Stomach (tissue), 9 donors: ENCODE measurements around the gene MYH11. TPM values are rescaled to one million over a fixed set of nuclear protein-coding genes. Genes with fewer than 3 reads are reported as not detected.
"Not testable (repeated sequence)": the region's sequence is repeated elsewhere in the genome, so short reads cannot be mapped to it uniquely, and the experiment has no call there.

ENCODE experiments used
- DNase-seq, 2 donors: peaks; one replicate each; pipeline versions ENCODE4 v3.0.0 to v3.0.0-alpha.2; 2013 to 2019
- H3K27ac ChIP-seq, 5 donors: fragments of 200-600 bp in 4 of 5; sonication (generic) in 4 of 5; one replicate each; pipeline ENCODE4 v1.5.1; 2013 to 2019; ENCODE audit warnings: mild to moderate bottlenecking in 1 of 5, moderate library complexity in 1 of 5
- H3K27me3 ChIP-seq, 3 donors: fragments of 200-600 bp; sonication (generic); one replicate each; pipeline ENCODE4 v1.5.1; 2017 to 2019; ENCODE audit warnings: mixed run types in 1 of 3
- H3K36me3 ChIP-seq, 4 donors: fragments of 200-600 bp; sonication (generic); 1 replicate in 3 of 4; 2 replicates in 1 of 4; pipeline ENCODE4 v1.5.1; 2016 to 2019
- H3K4me1 ChIP-seq, 4 donors: fragments of 200-600 bp; sonication (generic); one replicate each; pipeline ENCODE4 v1.5.1; 2016 to 2019
- H3K4me3 ChIP-seq, 4 donors: fragments of 200-600 bp; sonication (generic) in 3 of 4; one replicate each; pipeline ENCODE4 v1.5.1; 2016 to 2019; ENCODE audit warnings: mild to moderate bottlenecking in 1 of 4
- H3K9me3 ChIP-seq, 4 donors: fragments of 200-600 bp; sonication (generic); one replicate each; pipeline ENCODE4 v1.5.1; 2016 to 2019
- EP300 ChIP-seq: sonication (generic); formaldehyde crosslinking; IDR thresholded peaks from one replicate; pipeline ENCODE4 v1.6.1; 2017; ENCODE audit warnings: antibody characterized with exemption
- POLR2A ChIP-seq, 4 donors: fragments of 450-650 bp; IDR thresholded peaks; one replicate each; pipeline ENCODE4 v1.6.1; 2016; ENCODE audit warnings: antibody characterized with exemption in 4 of 4, control low read depth in 2 of 4, mild to moderate bottlenecking in 1 of 4, moderate library complexity in 1 of 4
- POLR2AphosphoS5 ChIP-seq, 3 donors: sonication (generic); formaldehyde crosslinking; IDR thresholded peaks; one replicate each; pipeline ENCODE4 v1.6.1; 2016; ENCODE audit warnings: antibody characterized with exemption in 3 of 3
- WGBS, 5 donors: extraction: QIAGEN DNeasy Blood & Tissue Kit in 3 of 5; methylation state at CpG; one replicate each; pipeline versions ENCODE4 v1.1.5 to v1.1.7; 2013 to 2018; 5-methylcytosine and 5-hydroxymethylcytosine counted together
- intact Hi-C: fragments of 100-400 bp; cut with DNase I; formaldehyde crosslinking; loops from one replicate; pipeline ENCODE4 v1.15.1; 2023; ENCODE audit warnings: low total_unique reads
- polyA plus RNA-seq, 3 donors: library from polyadenylated mRNA; stranded (reverse); fragments of 200-250 nt; gene quantifications; one replicate each; pipeline ENCODE4 v1.2.3, GENCODE V29; 2013
- total RNA-seq, 5 donors: library from RNA; depleted of rRNA; stranded (reverse); fragments of >200 nt; gene quantifications; one replicate each; pipeline versions ENCODE4 v1.1.0 to v1.2.3, GENCODE V29; 2014 to 2016
- TF ChIP-seq, protein P1 (sequence below), 7 experiments: fragments of 450-650 bp in 4 of 7; fragments of 200-600 bp in 3 of 7; sonication (generic) in 3 of 7; IDR thresholded peaks; one replicate each; pipeline ENCODE4 v1.5.1; 2016 to 2019; ENCODE audit warnings: antibody characterized with exemption in 7 of 7, control low read depth in 2 of 7, mild to moderate bottlenecking in 1 of 7
- donor health status: healthy with polysubstance abuse.
- donor health status: Bipolar disorder and iron deficiency.
- donor health status: healthy.

Gene MYH11
- total and polyA plus RNA-seq, 8 donors = 33.8 to 3,048 (median 865) TPM

DNA sequence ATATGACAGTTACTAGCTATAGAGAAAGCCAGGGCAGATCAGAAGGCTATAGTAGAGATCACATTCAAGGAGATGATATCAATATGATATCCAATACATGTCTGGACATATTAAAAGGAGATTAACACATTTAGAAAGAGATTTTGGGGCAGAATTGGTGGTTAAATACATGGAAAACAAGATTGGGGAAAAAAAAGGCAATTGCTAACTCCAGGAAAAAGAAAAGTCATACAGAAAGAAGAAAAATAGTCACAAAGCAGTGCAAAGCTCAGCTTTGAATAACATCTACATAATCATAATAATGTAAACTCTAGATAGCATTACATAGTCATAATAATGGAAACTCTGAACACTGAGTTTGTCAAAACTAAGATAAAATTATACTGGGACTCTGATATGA is 40.6 kb downstream of the MYH11 start:
- intact Hi-C loops = no loop called here
- Histone ChIP-seq H3K4me1 (peaks cover 8 to 51% (median 14%) of the 10 kb centered on the region in 4 donors), H3K9me3 (peaks cover 0 to 10% (median 5%) of the 10 kb centered on the region in 4 donors), H3K27me3 (no peaks in the 10 kb centered on the region), H3K27ac (peak overlapping the region in 2 of 5 donors; percentile 24 to 72), H3K4me3 (no peak overlapping the region), H3K36me3 (peaks cover 0 to 12% (median 0%) of the 10 kb centered on the region in 4 donors)
- no peak for DNase-seq
- TF ChIP-seq POLR2AphosphoS5 (IDR thresholded peaks at IDR 0.05) = no peak
- TF ChIP-seq EP300 = no peak
- no peak for TF ChIP-seq POLR2A (IDR thresholded peaks at IDR 0.05)
- TF ChIP-seq, protein P1, sequence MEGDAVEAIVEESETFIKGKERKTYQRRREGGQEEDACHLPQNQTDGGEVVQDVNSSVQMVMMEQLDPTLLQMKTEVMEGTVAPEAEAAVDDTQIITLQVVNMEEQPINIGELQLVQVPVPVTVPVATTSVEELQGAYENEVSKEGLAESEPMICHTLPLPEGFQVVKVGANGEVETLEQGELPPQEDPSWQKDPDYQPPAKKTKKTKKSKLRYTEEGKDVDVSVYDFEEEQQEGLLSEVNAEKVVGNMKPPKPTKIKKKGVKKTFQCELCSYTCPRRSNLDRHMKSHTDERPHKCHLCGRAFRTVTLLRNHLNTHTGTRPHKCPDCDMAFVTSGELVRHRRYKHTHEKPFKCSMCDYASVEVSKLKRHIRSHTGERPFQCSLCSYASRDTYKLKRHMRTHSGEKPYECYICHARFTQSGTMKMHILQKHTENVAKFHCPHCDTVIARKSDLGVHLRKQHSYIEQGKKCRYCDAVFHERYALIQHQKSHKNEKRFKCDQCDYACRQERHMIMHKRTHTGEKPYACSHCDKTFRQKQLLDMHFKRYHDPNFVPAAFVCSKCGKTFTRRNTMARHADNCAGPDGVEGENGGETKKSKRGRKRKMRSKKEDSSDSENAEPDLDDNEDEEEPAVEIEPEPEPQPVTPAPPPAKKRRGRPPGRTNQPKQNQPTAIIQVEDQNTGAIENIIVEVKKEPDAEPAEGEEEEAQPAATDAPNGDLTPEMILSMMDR (IDR thresholded peaks at IDR 0.05) = no peak

DNA sequence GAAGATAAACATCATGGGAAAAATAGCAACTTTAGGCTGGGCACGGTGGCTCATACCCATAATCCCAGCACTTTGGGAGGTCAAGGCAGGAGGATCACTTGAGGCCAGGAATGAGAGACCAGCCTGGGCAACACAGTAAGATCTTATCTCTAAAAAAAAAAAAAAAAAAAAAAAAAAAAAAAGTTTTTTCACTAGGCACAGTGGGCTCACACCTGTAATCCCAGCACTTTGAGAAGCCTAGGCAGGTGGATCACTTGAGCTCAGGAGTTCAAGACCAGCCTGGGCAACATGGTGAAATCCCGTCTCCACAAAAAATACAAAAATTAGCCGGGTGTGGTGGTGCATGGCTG is 44.5 kb downstream of the MYH11 start:
- DNase-seq, intact Hi-C loops, H3K36me3 ChIP-seq, H3K4me3 ChIP-seq, H3K9me3 ChIP-seq, H3K27me3 ChIP-seq: not testable (repeated sequence)
- Histone ChIP-seq H3K27ac (peak overlapping the region in 3 of 5 donors; percentile 29 to 85 (median 73)), H3K4me1 (peaks cover 10 to 68% (median 36%) of the 10 kb centered on the region in 4 donors)
- WGBS, 5 donors = 41 to 69% (median 63%) methylated on average over 3 of the region's 3 CpGs

DNA sequence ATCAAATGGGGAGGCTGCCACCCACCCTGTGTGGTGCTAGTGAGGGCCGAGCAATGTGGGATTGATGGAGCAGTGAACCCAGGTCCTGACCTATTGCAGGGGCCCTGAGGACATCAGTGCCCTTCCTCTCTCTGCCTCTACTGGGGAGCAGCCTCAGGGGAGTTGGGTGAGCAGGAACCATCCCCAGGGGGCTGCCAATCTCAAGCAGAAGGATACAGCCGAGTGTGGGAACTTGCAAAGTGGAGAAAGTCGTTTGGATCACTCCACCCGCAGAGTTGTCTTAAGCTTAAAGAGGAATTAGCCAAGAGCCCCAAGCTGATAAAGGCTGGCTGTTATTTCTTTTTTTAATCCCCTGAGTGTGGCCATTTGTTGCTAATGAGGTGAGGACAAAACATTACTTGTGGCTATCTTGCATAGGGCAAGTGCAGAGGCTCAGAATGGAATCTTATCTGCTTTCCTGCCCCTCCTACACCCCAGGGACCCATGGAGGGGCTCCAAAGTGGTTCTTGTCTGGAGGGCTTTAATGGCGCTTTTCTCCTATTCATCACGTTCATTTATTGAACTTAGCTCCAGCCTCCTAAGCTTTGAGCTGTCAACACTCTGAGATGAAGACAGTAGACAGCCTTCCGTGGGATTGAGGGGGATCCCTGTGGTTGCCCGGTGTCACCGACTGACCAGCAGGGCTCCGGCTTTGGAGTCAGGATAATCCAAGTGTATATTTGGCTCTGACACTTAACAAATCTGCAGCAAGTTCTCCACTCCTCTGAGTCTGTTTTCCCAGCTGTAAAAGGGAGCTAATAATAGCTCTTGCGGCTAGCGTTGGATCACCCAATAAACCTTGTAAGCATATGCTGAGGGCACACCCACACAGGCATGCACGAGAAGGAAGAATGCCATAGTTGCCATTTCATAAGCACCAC is 45.1 kb downstream of the MYH11 start:
- Histone ChIP-seq H3K27ac (peak overlapping the region in 4 of 5 donors; percentile 61 to 85 (median 73)), H3K36me3 (no peaks in the 10 kb centered on the region), H3K4me1 (peaks cover 10 to 65% (median 39%) of the 10 kb centered on the region in 4 donors), H3K27me3 (peaks cover 0 to 6% (median 0%) of the 10 kb centered on the region in 3 donors), H3K4me3 (no peak overlapping the region), H3K9me3 (peaks cover 0 to 10% (median 3%) of the 10 kb centered on the region in 4 donors)
- DNase-seq = peak; percentile 44 to 63
- TF ChIP-seq POLR2AphosphoS5 (IDR thresholded peaks at IDR 0.05) = peak in 2 of 3 donors; percentile 62 to 87
- TF ChIP-seq EP300 = no peak
- 11 to 29% (median 23%) methylated on average over 12 to 13 of the region's 13 CpGs for WGBS, 5 donors
- intact Hi-C loops = no loop called here

DNA sequence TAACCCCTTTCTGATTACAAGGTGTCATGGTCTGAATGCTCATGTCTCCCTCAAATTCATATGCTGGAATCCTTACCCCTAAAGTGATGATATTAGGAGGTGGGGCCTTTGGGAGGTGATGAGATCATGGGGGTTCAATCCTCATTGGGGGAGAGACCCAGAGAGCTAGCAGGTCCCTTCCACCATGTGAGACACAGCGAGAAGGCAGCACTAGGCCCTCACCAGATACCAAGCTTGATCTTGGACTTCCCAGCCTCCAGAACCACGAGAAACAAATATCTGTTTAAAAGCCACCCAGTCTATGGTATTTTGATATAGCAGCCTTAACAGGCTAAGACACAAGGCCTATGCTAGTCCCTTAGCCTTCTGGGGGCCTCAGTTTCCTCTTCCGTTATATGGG is 45.9 kb downstream of the MYH11 start:
- H3K27ac ChIP-seq = peak overlapping the region in 4 of 5 donors; percentile 61 to 85 (median 73)
- no peak for DNase-seq
- TF ChIP-seq POLR2A (IDR thresholded peaks at IDR 0.05) (no peak), POLR2AphosphoS5 (IDR thresholded peaks at IDR 0.05) (no peak), EP300 (no peak)
- TF ChIP-seq, protein P1 (IDR thresholded peaks at IDR 0.05) = no peak
- peaks cover 0 to 4% (median under 1%) of the 10 kb centered on the region in 4 donors for H3K9me3 ChIP-seq
- H3K27me3 ChIP-seq = peaks cover 0 to 6% (median 0%) of the 10 kb centered on the region in 3 donors
- 71 to 91% (median 87%) methylated on average over 3 of the region's 3 CpGs for WGBS, 5 donors
- intact Hi-C loops = no loop called here
- H3K36me3 ChIP-seq = no peaks in the 10 kb centered on the region
- peaks cover 10 to 65% (median 40%) of the 10 kb centered on the region in 4 donors for H3K4me1 ChIP-seq
- H3K4me3 ChIP-seq = no peak overlapping the region

DNA sequence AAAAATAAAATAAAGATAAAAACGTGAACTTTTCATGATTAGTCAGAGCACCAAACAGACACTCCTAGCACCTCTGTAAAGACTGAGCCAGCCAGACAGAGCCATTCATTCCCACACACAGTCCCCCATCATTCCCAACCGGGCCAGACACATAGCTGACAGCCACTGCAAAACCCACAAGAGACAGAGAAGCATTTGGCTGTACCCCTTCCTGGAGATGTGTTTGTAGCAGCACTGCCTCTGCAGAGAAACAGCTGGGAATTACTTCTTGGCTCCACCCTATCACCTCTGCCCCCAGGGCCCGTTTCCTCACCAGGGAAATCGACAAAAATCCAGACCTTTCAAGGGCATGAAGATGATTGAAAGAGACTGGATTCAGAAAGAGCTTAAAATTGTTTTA is 46.4 kb downstream of the MYH11 start:
- Histone ChIP-seq H3K27ac (peak overlapping the region in 4 of 5 donors; percentile 8 to 85 (median 73)), H3K9me3 (no peaks in the 10 kb centered on the region), H3K27me3 (peaks cover 0 to 6% (median 0%) of the 10 kb centered on the region in 3 donors), H3K4me3 (peak overlapping the region in 1 of 4 donors; percentile 9), H3K36me3 (no peaks in the 10 kb centered on the region), H3K4me1 (peaks cover 10 to 68% (median 40%) of the 10 kb centered on the region in 4 donors)
- DNase-seq = no peak
- intact Hi-C loops = no loop called here
- TF ChIP-seq POLR2AphosphoS5 (IDR thresholded peaks at IDR 0.05) = no peak
- TF ChIP-seq, protein P1 (IDR thresholded peaks at IDR 0.05) = no peak
- no peak for TF ChIP-seq EP300
- TF ChIP-seq POLR2A (IDR thresholded peaks at IDR 0.05) = no peak
- WGBS, 5 donors = 32 to 51% (median 35%) methylated on average over 4 of the region's 4 CpGs

DNA sequence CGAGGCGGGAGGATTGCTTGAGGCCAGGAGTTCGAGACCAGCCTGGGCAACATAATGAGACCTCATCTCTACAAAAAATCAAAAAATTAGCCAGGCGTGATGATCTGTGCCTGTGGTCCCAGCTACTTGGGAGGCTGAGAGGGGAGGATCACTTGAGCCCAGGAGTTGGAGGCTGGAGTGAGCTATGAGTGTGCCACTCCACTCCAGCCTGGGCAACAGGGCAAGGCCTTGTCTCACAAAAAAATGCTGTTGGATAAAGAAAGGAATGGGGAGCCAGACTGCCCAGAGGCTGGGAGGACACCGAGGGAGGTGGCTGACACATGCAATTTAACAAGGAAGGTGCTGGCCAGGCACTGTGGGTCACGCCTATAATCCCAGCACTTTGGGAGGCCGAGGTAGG is 47.5 kb downstream of the MYH11 start:
- DNase-seq, H3K36me3 ChIP-seq, intact Hi-C loops, H3K27me3 ChIP-seq, H3K9me3 ChIP-seq, H3K4me3 ChIP-seq: not testable (repeated sequence)
- WGBS, 5 donors = 77 to 89% (median 86%) methylated on average over 7 of the region's 7 CpGs
- H3K4me1 ChIP-seq = peaks cover 10 to 75% (median 42%) of the 10 kb centered on the region in 4 donors
- peak overlapping the region in 4 of 5 donors; percentile 41 to 85 (median 73) for H3K27ac ChIP-seq
